KOPT-K1 (cell line): ENCODE results near the gene CPEB3.
"Not testable (repeated sequence)": the region's sequence is repeated elsewhere in the genome, so short reads cannot be mapped to it uniquely, and the experiment has no call there.

Experiments used
- H3K27ac ChIP-seq: fragments of 200-600 bp; sonication (generic); 2 replicates; pipeline ENCODE4 v1.5.1; 2016; ENCODE audit warnings: antibody characterized with exemption, mild to moderate bottlenecking, low read depth, low read length; ENCODE audit not compliant: poor library complexity, severe bottlenecking
- H3K36me3 ChIP-seq: fragments of 200-600 bp; sonication (generic); 2 replicates; pipeline ENCODE4 v1.5.1; 2017; ENCODE audit warnings: antibody characterized with exemption, mild to moderate bottlenecking, low read length, moderate library complexity; ENCODE audit not compliant: insufficient read depth
- H3K9me3 ChIP-seq: fragments of 200-600 bp; sonication (generic); 2 replicates; pipeline ENCODE4 v1.5.1; 2017; ENCODE audit warnings: antibody characterized with exemption, low read length, mild to moderate bottlenecking; ENCODE audit not compliant: insufficient read depth, poor library complexity, severe bottlenecking

The CPEB3 gene

DNA sequence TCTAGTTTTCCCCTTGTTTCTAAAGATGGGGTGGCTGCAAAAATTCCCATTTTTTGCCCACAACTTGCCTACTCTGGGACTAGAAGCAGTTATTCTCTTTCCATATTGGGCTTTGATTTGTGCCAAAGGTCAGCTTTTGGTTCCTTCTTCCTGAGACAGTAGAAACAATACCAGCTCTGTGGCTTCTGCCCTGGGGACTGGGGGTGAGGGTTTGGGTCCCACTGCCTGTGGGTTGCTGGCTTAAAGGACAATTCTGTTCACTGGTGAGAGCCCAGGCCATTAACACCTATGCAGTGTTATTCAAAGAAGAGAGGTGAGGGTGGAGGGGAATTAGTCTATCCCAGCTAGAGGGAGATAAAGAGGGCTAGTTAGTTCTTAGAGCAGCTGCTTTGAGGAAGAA, 171.5 kb downstream of the CPEB3 start:
- no peaks in the 10 kb centered on the region for H3K36me3 ChIP-seq
- H3K27ac ChIP-seq, result no peak overlapping the region
- no peaks in the 10 kb centered on the region for H3K9me3 ChIP-seq

DNA sequence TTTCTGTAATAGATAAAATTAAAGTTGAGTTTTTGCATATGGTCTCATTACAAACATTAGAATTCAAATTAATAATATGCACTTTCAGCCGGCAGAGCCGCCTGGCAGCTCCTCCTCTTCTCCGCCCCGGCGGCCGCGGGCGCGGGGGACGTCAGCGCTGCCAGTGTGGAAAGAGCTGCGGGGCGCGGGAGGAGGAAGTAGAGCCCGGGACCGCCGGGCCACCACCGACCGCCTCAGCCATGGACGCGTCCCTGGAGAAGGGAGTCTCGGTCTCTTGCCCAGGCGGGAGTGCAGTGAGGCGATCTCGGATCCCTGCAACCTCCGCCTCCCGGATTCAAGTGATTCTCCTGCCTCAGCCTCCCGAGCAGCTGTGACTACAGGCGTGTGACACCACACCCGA, 176.0 kb downstream of the CPEB3 start:
- not testable (repeated sequence) for H3K27ac ChIP-seq

DNA sequence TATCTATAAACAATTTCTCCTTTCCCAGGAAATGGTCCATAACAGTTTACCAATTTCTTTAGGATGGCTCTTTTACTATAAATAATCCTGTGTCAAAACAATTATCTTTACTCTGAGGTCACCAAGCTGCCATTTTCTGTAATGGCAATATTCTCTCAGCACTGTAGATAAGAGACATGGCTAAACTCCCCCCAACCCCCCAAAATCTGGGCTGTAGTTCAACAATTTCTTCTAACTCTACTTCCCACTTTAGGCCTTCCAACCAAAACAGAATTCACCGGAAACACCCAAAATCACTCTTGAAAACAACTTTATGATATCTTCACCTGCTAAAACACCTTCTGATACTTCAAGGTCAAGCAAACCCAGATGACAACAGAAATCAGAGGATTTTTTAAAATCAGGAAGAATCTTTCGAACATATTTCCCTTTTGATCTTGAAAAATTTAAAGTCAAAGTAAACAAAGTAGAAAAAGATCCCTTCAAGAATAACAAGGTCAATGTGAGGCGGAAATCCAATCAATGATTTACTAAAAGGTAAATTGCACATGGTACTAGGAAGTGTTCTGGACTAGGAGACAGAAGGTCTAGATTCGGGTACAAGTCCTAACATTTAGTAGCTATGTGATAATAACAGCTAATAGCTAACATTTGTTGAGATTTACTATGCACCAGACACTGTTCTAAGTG, 176.8 kb downstream of the CPEB3 start:
- Histone ChIP-seq H3K36me3 (no peaks in the 10 kb centered on the region), H3K27ac (no peak overlapping the region), H3K9me3 (no peaks in the 10 kb centered on the region)

More for the DNA sequence above, 176.0 kb downstream of the CPEB3 start:
- not testable (repeated sequence) for H3K36me3 ChIP-seq, H3K9me3 ChIP-seq

DNA sequence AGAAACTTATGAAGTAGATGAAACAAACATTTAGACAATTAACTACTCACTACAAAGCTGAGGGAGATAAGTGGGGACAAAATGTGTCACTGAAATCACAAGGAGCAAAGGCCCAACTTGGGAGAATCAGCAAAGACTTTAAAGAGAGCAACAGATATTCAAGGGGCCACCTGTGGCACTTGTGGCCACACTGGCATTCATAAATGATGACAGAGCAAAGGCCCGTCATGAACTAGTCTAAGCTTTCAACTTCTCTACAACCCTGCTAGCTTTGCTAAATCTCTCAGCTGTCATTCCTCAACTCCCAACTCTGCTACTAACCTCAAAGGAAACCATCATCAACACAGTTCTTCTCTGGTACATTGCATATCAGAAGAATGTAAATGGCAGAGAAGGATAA, 178.4 kb downstream of the CPEB3 start:
- no peaks in the 10 kb centered on the region for H3K36me3 ChIP-seq
- no peaks in the 10 kb centered on the region for H3K9me3 ChIP-seq
- H3K27ac ChIP-seq, result no peak overlapping the region

DNA sequence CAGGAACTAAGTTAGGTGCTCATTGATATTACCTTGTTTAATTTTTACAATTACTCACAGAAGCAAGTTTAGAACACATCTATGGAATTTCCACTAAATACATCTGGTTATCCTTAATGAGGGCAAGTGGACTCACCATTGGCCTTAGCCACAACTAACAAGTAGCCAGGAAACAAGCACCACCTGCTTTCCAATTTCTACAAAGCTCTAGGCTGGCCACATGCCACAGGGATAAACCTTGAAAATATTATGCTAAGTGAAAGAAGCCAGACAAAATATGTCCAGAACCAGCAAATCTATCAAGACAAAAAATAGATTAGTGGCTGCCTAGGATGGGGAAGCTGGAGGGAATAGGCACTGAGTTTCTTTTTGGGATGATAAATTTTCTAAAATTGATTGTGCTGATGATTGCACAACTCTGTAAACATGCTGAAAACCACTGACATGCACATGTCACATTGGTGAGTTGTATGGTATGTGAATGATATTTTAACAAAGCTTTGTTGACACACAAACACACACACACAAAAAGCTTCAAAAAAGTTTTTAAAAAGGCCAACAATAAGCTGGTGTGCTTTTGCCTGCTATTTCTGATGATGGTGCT, 179.4 kb downstream of the CPEB3 start:
- Histone ChIP-seq H3K9me3 (no peaks in the 10 kb centered on the region), H3K36me3 (no peaks in the 10 kb centered on the region), H3K27ac (no peak overlapping the region)

DNA sequence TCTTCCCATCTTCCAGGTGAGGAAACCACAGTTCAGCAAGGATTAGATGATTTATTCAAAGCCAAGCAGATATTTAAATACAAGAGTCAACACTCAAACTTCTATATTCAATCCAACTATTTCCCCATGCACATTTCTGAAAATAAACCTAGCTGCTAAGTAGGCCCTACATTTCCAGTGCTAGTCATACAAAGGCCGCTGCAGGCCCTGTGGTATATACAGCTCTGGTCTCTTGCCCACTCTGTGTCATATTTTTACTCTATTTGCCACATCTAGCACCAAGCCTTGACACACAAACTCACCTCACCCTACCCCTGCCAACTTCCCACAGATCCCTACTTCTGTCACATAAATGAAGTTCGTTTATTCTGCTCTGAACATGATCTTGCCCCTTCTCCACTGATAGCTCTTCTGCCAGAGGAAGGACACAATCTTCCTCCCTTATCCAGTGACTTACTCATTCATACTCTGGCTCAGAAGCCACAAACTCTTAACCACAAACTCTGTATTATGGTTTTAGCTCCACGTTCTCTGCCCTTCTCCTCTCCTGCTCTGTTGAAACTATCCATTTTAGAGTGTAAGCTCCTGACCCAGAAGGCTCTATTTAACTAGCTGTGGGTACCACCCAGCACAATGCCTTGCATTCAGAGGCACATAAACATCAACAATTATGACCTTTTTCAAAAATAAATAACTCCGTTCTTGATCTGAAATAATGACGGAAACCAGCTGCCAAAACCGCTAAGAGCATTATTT, 180.7 kb downstream of the CPEB3 start:
- Histone ChIP-seq H3K27ac (no peak overlapping the region), H3K36me3 (no peaks in the 10 kb centered on the region), H3K9me3 (no peaks in the 10 kb centered on the region)

DNA sequence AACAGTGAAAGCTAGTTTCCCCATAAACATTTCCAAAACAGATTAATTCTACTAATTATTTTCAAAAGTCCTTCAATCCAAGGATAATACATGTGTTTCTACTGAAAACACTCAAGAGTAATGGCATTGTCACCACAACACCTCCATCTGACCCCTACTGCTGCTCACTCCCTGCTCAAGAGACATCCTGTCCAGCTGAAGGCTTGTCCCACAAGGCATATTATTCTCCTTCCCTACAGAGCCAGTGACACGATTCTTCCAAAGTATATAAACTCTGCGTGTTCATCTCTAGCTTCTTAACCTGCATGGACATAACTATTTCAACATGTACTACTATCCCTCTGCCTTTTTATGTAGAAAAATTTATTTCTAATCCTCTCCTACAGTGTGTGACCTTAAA, 182.1 kb downstream of the CPEB3 start:
- H3K27ac ChIP-seq, result no peak overlapping the region
- H3K9me3 ChIP-seq, result no peaks in the 10 kb centered on the region
- no peaks in the 10 kb centered on the region for H3K36me3 ChIP-seq

DNA sequence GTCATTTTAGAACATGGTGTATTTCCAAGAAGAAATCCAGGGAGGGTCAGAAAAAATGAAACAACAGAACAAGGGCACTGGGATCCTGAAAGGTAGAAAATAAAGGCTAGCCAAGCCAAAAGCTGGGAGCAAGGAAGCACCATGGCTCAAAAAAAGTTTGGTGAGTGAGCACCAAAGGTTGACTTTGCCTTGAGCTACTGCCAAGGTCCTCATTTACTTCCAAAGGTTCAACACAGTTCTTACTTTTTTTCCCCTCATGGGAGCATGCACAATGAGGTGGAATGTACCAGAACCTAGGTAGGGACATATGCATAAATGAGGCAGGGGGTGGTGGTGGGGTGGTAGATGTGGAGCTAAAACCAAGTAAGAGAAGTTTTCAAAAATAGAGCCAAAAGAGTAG, 182.8 kb downstream of the CPEB3 start:
- no peaks in the 10 kb centered on the region for H3K9me3 ChIP-seq
- no peak overlapping the region for H3K27ac ChIP-seq
- no peaks in the 10 kb centered on the region for H3K36me3 ChIP-seq

DNA sequence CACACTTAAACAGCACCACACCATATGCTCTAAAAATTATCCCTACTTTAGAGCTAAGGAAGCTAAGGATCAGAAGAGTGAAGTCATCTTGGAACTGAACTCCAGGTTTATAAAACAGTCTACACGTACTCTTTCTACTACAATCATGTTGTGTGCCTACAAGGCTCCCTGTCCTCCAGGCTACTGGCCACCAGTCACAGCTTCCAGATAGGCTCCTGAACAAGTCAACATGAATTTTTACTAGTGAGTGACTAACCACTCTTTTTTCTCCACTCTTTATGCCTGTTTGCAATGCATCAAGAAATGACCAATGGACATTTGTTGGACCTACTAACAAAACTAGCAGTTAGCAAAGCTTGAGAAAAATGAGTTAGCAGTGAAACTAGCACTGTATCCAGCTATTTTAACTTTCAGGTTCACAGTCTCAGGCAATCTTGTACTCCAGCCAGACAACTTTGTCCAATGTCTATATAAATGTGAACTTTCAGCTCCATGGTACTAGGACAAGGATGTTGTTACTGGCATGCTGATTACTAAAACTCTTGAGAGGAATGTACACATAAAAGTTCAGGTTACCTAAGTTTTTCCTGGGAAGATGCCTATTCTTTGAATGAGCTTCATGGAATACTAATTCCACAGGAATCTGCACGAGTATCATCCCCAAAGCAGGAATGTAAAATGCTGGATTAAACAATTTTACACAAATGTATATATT, 187.3 kb downstream of the CPEB3 start:
- Histone ChIP-seq H3K9me3 (no peaks in the 10 kb centered on the region), H3K36me3 (no peaks in the 10 kb centered on the region), H3K27ac (no peak overlapping the region)

DNA sequence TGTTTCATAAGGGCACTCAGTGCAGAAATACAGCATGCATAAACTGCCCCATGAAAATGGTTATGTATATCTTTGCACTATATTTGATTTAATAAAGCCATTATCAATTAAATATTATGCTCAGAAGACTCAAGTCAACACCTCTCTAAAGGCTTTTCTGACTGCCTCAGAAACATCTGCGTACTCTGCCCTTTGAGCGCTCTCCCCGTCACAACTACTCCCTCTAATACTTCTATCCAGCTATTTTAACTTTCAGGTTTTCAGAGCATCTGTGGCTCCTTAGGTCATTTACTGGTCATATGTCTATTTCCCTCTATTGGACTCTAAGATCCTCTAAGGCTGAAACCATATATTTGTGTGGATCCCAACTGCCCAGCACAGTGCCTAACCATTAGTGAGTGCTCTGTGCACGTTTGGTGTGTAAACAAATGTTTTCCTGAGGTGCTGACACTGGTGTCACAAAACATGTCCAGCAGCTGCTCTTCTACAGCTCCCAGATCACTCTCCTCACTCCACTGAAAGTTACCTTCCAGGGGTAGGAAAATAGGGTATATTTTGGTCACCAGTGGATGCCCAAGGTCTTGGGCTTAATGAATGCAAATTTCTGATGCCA, 188.2 kb downstream of the CPEB3 start:
- Histone ChIP-seq H3K27ac (no peak overlapping the region), H3K36me3 (no peaks in the 10 kb centered on the region), H3K9me3 (no peaks in the 10 kb centered on the region)

DNA sequence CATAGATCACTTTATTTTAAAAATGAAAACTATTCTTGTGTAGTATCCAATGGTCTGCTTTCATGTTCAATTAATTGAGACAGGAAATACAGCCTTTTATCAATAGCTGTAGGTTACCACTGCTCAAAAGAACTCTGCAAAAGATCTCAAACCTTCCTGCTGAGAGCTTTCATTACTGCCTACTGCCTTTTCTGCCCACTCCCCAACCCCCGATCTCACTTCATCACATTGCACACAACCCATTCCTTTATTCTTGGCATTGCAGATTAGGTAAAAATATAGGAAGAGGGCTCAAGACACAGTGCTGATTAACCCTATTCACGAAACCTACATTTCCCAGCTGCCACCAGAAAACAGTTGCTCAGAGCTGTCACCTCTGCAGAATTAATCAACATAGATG, 195.9 kb downstream of the CPEB3 start:
- Histone ChIP-seq H3K9me3 (no peaks in the 10 kb centered on the region), H3K27ac (no peak overlapping the region), H3K36me3 (no peaks in the 10 kb centered on the region)

DNA sequence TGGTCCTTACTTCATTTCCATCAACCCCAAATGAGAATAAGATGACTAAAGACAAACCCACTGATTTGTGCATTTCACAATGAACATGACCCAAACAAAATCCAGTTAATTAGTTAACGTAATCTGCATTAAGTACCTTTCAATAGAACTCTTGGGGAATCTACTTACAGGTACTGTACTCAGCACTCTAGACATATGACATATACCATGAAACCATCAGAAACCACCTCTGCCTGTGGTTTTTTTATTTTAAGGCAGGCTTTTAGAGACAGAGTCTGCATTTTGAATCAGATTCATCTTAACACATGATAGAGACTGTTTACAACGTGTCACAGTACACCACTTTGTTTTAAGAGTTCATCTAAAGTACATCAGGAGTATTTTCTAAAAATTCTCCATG, 198.9 kb downstream of the CPEB3 start:
- no peak overlapping the region for H3K27ac ChIP-seq
- H3K36me3 ChIP-seq, result no peaks in the 10 kb centered on the region
- no peaks in the 10 kb centered on the region for H3K9me3 ChIP-seq

DNA sequence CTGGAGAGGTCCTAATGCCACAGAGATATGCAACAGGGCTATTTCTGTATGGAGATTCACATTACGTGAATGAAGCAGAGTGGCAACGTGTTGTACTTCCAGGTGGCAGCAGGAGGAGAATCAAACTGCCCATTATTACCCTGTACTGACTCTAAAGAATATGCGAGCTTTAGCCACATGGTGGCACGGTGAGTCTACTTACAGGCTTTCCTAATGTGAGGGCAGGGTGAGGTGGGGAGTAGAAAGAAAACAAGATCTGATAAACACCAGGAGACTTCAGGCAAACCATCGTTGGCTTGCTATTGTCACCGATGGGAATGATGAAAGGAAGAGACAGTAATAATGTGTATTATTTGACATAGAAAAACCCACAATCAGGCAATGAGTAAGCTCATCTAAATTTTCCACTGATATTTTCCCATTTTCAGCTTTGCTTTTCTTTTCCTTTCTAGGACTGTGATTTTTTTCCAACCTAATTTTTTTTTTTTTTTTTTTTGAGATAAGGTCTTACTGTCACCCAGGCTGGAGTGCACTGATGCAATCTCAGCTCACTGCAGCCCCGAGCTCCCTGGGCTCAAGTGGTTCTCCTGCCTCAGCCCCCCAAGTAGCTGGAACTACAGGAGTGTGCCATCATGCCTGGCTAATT, 203.0 kb downstream of the CPEB3 start:
- no peaks in the 10 kb centered on the region for H3K36me3 ChIP-seq
- no peak overlapping the region for H3K27ac ChIP-seq
- H3K9me3 ChIP-seq, result no peaks in the 10 kb centered on the region

DNA sequence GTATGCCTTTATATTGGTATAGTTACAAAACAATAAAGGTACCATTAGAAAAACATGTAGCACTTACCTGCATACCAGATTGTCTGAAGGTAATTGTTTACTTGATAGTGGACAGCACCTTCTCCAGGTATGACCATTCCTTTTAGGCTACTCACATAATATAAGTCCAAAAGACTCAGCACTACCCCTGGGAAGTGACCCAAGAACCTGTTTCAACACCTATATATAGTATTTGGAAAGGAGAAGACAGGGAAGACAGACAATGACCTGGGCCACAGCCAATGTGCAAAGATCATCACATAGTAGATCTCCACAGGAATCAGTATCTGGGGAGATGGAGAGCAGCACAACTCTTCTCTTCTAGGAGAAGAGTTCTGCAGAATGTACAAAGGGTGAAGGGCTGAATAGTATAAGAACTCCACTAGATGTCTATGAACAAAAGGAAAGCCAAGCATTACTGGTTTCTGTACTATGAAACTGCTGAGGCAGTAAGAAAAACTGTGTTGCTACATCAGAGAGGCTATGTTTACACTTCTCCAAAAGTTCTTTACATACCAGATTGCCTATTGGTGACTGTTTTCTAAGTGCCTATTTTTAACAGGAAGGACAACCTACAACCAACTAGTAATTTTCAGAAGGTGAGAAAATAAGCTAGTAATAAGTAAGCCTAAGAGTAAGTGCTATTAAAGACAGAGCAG, 208.1 kb downstream of the CPEB3 start:
- Histone ChIP-seq H3K36me3 (no peaks in the 10 kb centered on the region), H3K27ac (no peak overlapping the region), H3K9me3 (no peaks in the 10 kb centered on the region)
